CD4-positive, alpha-beta T cell (primary cell): ENCODE measurements around the gene RAI1. TPM values are rescaled to one million over a fixed set of nuclear protein-coding genes. Genes with fewer than 3 reads are reported as not detected.

Experiments
- ATAC-seq: fragments of 200-7000 bp; cut with Tn5 transposase; one replicate; pipeline ENCODE4 v1.10.0; 2022; ENCODE audit warnings: mild to moderate bottlenecking; ENCODE audit not compliant: poor library complexity
- CTCF ChIA-PET: fragments of 350-600 bp; sonication (Branson Sonifier 250); formaldehyde crosslinking; loops from one replicate; lab custom pipeline; 2021; ENCODE audit warnings: antibody characterized with exemption, inconsistent platforms; lab: Charles Lee
- POLR2A ChIA-PET: fragments of 350-600 bp; sonication (Branson Sonifier 250); formaldehyde crosslinking; loops from one replicate; lab custom pipeline; 2021; ENCODE audit warnings: antibody characterized with exemption, inconsistent platforms; lab: Charles Lee
- DNase-seq, 14 experiments: peaks; one replicate each; pipeline ENCODE4 v3.0.0-alpha.2; 2013 to 2020; ENCODE audit warnings: mixed read lengths in 2 of 14
- H3K27ac ChIP-seq, 2 donors: one replicate each; pipeline versions ENCODE4 v1.5.1 to v1.7.0; 2013; ENCODE audit warnings: low read length in 2 of 2, low read depth in 1 of 2, mild to moderate bottlenecking in 1 of 2
- H3K27me3 ChIP-seq, 2 experiments: 1 replicate in 1 of 2; 2 replicates in 1 of 2; pipeline versions ENCODE4 v1.6.1 to v1.7.0; 2013; ENCODE audit warnings: low read length in 2 of 2, control low read depth in 1 of 2, mild to moderate bottlenecking in 1 of 2, moderate library complexity in 1 of 2; ENCODE audit not compliant: insufficient read depth in 2 of 2, control insufficient read depth in 1 of 2
- H3K36me3 ChIP-seq: one replicate; pipeline ENCODE4 v1.6.1; 2013; ENCODE audit warnings: low read length, control low read depth; ENCODE audit not compliant: insufficient read depth
- H3K4me1 ChIP-seq: one replicate; pipeline ENCODE4 v1.6.1; 2013; ENCODE audit warnings: low read length, control low read depth; ENCODE audit not compliant: insufficient read depth
- H3K4me3 ChIP-seq: one replicate; pipeline ENCODE4 v1.5.1; 2013; ENCODE audit warnings: mild to moderate bottlenecking, low read length, moderate library complexity
- H3K9me3 ChIP-seq, 2 experiments: 1 replicate in 1 of 2; 2 replicates in 1 of 2; pipeline versions ENCODE4 v1.6.1 to v1.7.0; 2013; ENCODE audit warnings: low read length in 2 of 2, mild to moderate bottlenecking in 2 of 2, control low read depth in 1 of 2, moderate library complexity in 1 of 2; ENCODE audit not compliant: control insufficient read depth in 1 of 2, insufficient read depth in 1 of 2
- H3K27ac Mint-ChIP-seq: one replicate; pipeline ENCODE4 v1.8.0; 2020; ENCODE audit warnings: mixed read lengths
- H3K27me3 Mint-ChIP-seq: one replicate; pipeline ENCODE4 v1.8.0; 2021; ENCODE audit warnings: mixed read lengths
- H3K36me3 Mint-ChIP-seq: one replicate; pipeline ENCODE4 v1.8.0; 2021; ENCODE audit warnings: low read depth, mixed read lengths
- H3K4me1 Mint-ChIP-seq: one replicate; pipeline ENCODE4 v1.8.0; 2021; ENCODE audit warnings: low read depth, mixed read lengths
- H3K4me3 Mint-ChIP-seq: one replicate; pipeline ENCODE4 v1.8.0; 2020; ENCODE audit warnings: mild to moderate bottlenecking, mixed read lengths
- H3K9me3 Mint-ChIP-seq: one replicate; pipeline ENCODE4 v1.8.0; 2020; ENCODE audit warnings: mixed read lengths
- CTCF ChIP-seq: fragments of 200-600 bp; IDR thresholded peaks from one replicate; pipeline ENCODE4 v1.8.0; 2022; ENCODE audit warnings: antibody characterized with exemption, mild to moderate bottlenecking
- intact Hi-C, 2 experiments: fragments of 100-400 bp; cut with DNase I in 1 of 2; cut with micrococcal nuclease in 1 of 2; formaldehyde crosslinking; loops; one replicate each; pipeline versions ENCODE4 v1.15.1 to v1.9.0; 2023 to 2025; cut with DNase I, micrococcal nuclease
- total RNA-seq, 174 experiments: library from RNA in 2 of 174; stranded (reverse) in 2 of 174; gene quantifications; one replicate each; pipeline ENCODE4 v1.2.3 and lab custom pipeline; 2021 to 2026

Gene RAI1
- total RNA-seq, 2 experiments from 2014 or later = 19.3 to 25.2 TPM

GRCh38 chr17:17808706-17809432 lies 127.6 kb downstream of the RAI1 start:
- ATAC-seq (no peak), DNase-seq (no peak)
- H3K4me3 Mint-ChIP-seq = no peak overlapping the region
- no peaks in the 10 kb centered on the region for H3K27me3 Mint-ChIP-seq
- peaks cover 23% of the 10 kb centered on the region for H3K36me3 ChIP-seq
- H3K9me3 Mint-ChIP-seq = no peaks in the 10 kb centered on the region
- no peak overlapping the region for H3K27ac ChIP-seq
- H3K27me3 ChIP-seq = no peaks in the 10 kb centered on the region
- H3K27ac Mint-ChIP-seq = peak overlapping the region; percentile 47
- H3K9me3 ChIP-seq = no peaks in the 10 kb centered on the region
- no peak overlapping the region for H3K4me3 ChIP-seq
- CTCF ChIA-PET = no interaction called here
- intact Hi-C loops = no loop called here
- POLR2A ChIA-PET = no interaction called here
- TF ChIP-seq CTCF = no peak
- peaks cover 40% of the 10 kb centered on the region for H3K36me3 Mint-ChIP-seq
- peaks cover 9% of the 10 kb centered on the region for H3K4me1 ChIP-seq
- H3K4me1 Mint-ChIP-seq = peaks cover 8% of the 10 kb centered on the region

- peaks cover 25% of the 10 kb centered on the region for H3K36me3 ChIP-seq
- Mint-ChIP-seq H3K9me3 (no peaks in the 10 kb centered on the region), H3K4me3 (no peak overlapping the region), H3K4me1 (peaks cover 8% of the 10 kb centered on the region), H3K27ac (no peak overlapping the region), H3K27me3 (no peaks in the 10 kb centered on the region), H3K36me3 (peaks cover 38% of the 10 kb centered on the region)
- DNase-seq = peak in 1 of 14 experiments; percentile 41
- H3K27me3 ChIP-seq = no peaks in the 10 kb centered on the region
- POLR2A ChIA-PET = no interaction called here
- CTCF ChIA-PET = no interaction called here
- ATAC-seq = no peak
- no peaks in the 10 kb centered on the region for H3K9me3 ChIP-seq
- H3K4me1 ChIP-seq = peaks cover 9% of the 10 kb centered on the region
- intact Hi-C loops = loop anchor here in 1 of 2 experiments (5.0 kb wide), 1 partner anchor 108 kb away; no protein-coding TSS in a partner anchor
- no peak for TF ChIP-seq CTCF
- no peak overlapping the region for H3K27ac ChIP-seq
- H3K4me3 ChIP-seq = no peak overlapping the region
These were observed 128.3 kb downstream of the RAI1 start for GRCh38 chr17:17809531-17810083.

- no peak for TF ChIP-seq CTCF
- H3K27ac ChIP-seq = no peak overlapping the region
- H3K27me3 Mint-ChIP-seq = no peaks in the 10 kb centered on the region
- ATAC-seq = no peak
- H3K36me3 ChIP-seq = peaks cover 32% of the 10 kb centered on the region
- no peaks in the 10 kb centered on the region for H3K9me3 Mint-ChIP-seq
- no peak overlapping the region for H3K4me3 Mint-ChIP-seq
- H3K27ac Mint-ChIP-seq = no peak overlapping the region
- H3K9me3 ChIP-seq = no peaks in the 10 kb centered on the region
- H3K4me3 ChIP-seq = no peak overlapping the region
- no peak for DNase-seq
- POLR2A ChIA-PET = no interaction called here
- H3K4me1 Mint-ChIP-seq = peaks cover 8% of the 10 kb centered on the region
- intact Hi-C loops = loop anchor here in 1 of 2 experiments (5.0 kb wide), 1 partner anchor 107 kb away; no protein-coding TSS in a partner anchor
- CTCF ChIA-PET = interaction anchor here (0.6 kb wide), 1 partner anchor 50 kb away, joined by 3 read pairs; no protein-coding TSS in a partner anchor
- peaks cover 43% of the 10 kb centered on the region for H3K36me3 Mint-ChIP-seq
- no peaks in the 10 kb centered on the region for H3K27me3 ChIP-seq
- peaks cover 9% of the 10 kb centered on the region for H3K4me1 ChIP-seq
These were observed 129.0 kb downstream of the RAI1 start for GRCh38 chr17:17810084-17810894.
